H4 (cell line): ENCODE data around the gene SPACDR. TPM values are rescaled to one million over a fixed set of nuclear protein-coding genes. Genes with fewer than 3 reads are reported as not detected.
A peak's percentile ranks its signal among the peaks of the same experiment; 100 is the strongest.

Experiments used
- DNase-seq: peaks from one replicate; pipeline ENCODE4 v3.0.0-alpha.2; 2015; ENCODE audit warnings: low spot score
- total RNA-seq: library from RNA; depleted of rRNA; stranded (reverse); fragments of >200 nt; shearing (Covaris generic); gene quantifications from 2 replicates; pipeline ENCODE4 v1.2.3, GENCODE V29; 2014

Gene SPACDR
- total RNA-seq, 1 experiment from 2014 or later, result 1.0 TPM

DNA sequence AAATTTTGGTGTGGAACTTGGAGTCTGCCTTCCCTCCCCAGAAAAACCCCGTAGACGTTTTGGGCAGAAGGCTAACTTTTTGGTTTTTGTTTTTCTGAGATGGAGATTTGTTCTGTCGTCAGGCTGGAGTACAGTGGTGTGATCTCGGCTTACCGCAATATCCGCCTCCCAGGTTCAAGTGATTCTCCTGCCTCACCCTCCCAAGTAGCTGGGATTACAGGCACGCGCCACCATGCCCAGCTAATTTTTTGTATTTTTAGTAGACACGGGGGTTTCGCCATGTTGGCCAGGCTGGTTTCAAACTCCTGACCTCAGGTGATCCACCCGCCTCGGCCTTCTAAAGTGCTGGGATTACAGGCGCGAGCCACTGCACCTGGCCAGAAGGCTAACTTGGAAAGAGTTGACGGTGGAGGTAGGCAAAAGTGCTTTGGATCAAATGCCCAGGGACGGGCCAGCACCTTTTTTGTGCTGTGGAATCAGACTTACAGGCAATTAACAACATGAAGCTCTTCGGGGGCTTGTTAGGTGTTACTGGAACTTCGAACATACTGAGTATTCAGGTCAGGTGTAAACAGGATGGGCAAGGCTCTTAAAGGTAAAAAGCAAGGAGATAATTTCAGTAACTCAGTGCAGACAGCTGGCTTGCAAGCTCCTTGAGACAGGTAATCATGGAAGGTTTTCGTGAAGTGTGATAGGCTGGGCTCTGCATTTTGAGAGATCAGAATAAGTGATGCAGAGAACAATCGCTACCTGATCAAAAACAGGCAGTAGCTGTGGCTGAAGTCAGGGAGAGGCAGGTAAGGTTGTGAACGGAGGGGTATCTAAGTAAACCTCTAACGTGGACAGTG lies 29.5 kb downstream of the SPACDR start:
- DNase-seq, result no peak

GRCh38 chr7:100433592-100434296 lies 30.3 kb downstream of the SPACDR start:
- DNase-seq, result no peak

DNA sequence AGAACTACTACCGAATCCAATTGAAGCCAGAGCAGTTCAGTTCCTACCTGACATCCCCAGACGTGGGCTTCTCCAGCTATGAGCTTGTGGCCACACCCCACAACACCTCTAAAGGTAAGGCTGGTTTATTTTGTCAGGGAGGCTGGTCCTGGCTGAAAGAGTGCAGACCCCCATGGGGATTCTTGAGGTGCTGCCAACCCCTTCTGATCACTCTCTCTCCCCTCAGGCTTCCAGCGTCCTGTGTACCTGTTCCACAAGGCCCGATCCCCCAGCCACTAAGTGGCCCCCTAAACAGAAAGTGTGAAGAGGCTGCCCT lies 30.8 kb downstream of the SPACDR start:
- no peak for DNase-seq

GRCh38 chr7:100432621-100433275 lies 31.3 kb downstream of the SPACDR start:
- DNase-seq, result no peak

GRCh38 chr7:100432053-100432452 lies 32.0 kb downstream of the SPACDR start:
- DNase-seq, result no peak

DNA sequence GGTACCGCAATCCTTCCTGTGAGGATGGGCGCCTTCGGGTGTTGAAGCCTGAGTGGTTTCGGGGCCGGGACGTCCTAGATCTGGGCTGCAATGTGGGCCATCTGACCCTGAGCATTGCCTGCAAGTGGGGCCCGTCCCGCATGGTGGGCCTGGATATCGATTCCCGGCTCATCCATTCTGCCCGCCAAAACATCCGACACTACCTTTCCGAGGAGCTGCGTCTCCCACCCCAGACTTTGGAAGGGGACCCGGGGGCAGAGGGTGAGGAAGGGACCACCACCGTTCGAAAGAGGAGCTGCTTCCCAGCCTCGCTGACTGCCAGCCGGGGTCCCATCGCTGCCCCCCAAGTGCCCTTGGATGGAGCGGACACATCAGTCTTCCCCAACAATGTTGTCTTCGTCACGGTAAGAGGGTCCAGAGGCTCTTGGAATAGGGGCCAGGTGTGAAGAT lies 32.7 kb downstream of the SPACDR start:
- DNase-seq, result no peak

DNA sequence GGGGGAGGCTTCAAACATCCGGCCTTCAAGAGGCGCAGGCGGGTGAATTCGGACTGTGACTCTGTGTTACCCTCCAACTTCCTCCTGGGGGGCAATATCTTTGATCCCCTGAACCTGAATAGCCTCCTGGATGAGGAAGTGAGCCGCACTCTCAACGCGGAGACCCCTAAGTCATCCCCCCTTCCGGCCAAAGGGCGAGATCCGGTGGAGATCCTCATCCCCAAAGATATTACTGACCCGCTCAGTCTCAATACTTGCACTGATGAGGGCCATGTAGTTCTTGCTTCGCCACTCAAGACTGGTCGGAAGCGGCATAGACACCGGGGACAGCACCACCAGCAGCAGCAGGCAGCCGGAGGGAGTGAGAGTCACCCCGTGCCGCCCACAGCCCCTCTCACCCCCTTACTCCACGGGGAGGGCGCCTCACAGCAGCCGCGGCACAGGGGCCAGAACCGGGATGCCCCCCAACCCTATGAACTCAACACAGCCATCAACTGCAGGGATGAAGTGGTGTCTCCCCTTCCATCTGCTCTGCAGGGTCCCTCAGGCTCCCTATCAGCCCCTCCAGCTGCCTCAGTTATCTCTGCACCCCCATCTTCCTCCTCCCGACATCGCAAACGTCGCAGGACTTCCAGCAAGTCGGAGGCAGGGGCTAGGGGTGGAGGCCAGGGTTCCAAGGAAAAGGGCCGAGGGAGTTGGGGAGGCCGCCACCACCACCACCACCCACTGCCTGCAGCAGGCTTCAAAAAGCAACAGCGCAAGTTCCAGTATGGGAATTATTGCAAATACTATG lies 33.4 kb downstream of the SPACDR start:
- DNase-seq, result no peak

GRCh38 chr7:100429637-100430492 lies 34.2 kb downstream of the SPACDR start, which contains the start of gene MEPCE:
MEPCE (plus strand) TSS chr7:100429831; CDS start chr7:100430019, 188 bp downstream.
- DNase-seq, result peak; percentile 97

DNA sequence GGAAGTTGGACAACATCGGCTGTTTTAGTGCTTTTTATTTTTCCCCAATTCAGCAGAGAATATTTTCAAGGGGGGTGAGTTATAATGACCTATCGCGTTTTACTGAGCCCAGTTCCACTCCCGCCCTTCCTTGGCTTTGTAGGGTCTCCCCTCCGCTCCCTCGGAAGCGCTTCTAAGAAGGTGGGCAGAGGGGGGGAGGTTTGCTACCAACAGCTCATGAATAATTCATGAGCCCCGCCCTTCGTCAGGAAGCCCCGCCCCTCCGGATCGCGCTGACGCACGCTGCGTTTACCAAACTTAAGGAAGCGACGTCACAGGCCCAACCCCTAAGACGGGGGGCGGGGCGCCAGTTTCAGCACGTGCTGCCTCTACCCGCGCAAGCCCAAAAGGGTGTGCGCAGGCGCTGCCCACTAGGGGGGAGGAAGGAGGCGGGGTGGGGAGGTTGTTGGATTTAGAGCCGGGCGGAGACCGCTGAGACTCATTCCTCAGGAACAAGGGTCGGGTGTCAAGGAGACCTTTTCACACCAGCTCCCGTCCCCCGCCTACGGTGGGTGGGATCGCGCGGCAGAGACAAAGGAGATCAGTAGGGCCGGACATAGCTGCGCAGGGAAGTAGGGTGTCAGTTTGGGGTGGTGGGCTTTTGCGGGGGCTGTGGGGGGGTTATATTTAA lies 35.0 kb downstream of the SPACDR start:
- peak; percentile 99 for DNase-seq

- peak; percentile 96 for DNase-seq
These were observed 35.7 kb downstream of the SPACDR start, which contains the start of gene ZCWPW1 for GRCh38 chr7:100428199-100428966. ZCWPW1 (minus strand) TSS chr7:100428703; CDS start chr7:100420649, 8,054 bp downstream.

- DNase-seq, result no peak
These were observed 36.3 kb downstream of the SPACDR start for GRCh38 chr7:100427762-100428198.

- no peak for DNase-seq
These were observed 37.5 kb downstream of the SPACDR start for GRCh38 chr7:100426516-100426915.

DNA sequence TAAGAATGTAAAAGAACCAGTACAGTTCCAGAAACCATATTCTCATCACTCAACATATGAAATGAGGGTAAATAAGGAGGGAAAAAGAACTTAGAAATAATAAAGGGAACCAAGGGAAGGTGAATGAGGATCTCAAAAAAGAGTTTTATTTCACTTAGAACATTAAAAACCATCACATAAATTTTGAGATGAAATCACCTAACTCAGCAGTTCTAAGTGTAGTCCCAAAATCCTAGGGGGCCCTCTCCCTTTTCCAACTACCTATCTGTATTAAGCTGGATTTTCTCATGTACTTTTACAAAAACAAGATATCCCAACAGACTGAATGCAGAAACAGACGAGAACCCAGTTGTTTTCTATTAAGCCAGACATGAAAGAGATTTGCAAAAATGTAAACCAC lies 38.7 kb downstream of the SPACDR start:
- no peak for DNase-seq

DNA sequence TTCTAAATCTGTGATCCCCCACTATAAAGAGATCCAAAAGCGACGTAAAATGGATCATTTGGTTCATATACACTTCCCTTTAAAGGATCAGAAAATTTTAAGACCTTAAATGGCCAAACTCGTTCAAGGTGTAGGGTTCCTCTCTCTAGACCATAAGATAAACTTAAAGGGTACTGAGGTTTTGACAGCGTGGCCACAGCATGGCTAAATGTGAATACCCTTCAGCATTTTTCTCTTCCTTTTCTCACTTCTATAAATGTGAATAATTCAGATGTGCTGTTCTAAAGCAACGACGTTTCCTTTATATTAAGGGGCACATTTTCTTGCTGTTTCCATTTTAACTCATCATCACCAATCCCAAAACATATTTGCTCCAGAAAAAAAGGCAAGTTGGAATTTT lies 40.7 kb downstream of the SPACDR start:
- DNase-seq, result no peak

DNA sequence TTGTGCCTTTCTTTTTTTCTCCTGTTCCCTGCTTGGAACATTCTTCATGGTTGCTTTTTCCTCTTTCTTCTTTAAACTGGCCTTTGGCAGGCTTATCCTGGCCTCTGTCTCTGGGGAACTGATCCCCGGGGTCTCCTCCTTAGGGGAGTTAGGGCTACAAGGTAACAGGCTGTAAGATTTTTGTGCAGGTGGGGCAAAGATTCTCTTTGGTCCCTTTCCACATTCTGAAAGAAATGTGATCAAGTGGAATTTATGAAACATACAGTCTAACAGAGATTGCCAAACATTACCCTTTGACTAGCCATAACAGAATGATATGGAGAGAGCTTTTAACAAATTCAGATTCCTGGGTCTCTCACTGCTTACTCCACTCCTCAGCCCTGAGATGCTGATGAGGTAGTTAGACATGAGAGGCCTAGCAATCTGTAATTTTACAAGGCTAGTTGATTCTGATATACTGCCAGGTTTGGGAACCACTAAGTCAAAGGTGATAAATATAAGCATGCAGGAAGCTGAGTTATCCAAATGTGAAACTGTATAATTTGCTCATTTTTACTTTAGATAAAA lies 44.3 kb downstream of the SPACDR start:
- no peak for DNase-seq

- no peak for DNase-seq
These were observed 45.0 kb downstream of the SPACDR start for GRCh38 chr7:100418930-100419659.

- DNase-seq, result no peak
These were observed 48.6 kb downstream of the SPACDR start for GRCh38 chr7:100415448-100415847.

DNA sequence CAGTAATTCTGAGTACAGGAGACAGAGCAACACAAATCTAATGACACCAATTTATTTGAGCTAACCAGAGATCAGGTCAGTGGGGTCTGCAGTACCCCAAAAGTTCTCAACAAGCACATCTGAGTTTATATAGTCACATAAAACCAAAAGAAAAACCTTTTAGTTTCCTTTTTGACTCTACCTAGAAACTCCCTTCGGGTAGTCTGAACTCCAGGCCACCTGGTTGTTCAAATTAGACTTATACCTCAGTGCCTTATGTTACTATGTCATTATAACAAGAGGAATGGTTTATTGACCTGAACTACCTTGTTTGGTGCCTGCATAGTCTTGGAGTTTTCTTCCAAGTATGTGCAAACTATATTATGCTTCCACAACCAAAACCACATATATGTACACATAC lies 50.2 kb downstream of the SPACDR start:
- no peak for DNase-seq
